ENCODE measurements around the gene CLEC16A.

Gene CLEC16A

DNA sequence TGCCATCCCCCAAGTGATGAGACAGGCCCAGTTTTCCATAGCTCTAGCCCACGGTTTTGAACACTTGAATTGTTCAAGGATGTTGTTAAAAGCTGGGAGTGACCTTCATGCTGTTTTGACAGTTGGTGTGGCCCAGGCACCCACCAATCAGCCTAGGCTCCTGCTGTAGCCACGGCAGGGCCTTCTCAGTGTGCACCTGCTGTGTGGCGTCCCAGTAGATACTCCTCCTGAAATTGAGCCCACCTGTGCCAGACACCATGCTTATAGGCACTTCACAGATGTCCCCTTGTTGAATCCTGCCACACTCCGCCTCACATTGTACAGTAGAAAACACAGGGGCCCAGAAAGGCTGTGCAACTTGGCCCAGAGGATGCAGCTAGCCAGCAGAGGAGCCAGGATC is 225.3 kb downstream of the CLEC16A start:
- no peak for DNase-seq

DNA sequence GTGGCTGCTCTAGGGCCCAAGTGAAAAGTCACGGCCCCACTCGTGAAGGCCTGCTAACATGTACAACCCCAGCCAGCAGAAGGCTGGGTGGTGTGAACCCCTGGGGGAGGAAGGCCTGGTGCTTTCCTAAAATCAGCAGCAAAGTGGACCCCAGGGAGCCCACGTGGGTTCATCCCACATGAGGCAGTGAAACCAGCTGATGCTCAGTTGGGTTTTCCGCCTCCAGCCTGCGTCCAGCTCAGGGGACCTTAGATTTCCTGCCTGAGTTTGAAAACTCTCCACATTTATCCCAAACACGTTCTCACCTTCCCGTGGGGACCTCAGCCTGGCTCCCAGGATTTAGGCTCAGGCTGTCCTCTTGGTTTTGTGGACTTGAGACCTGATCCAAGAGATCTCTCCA is 225.8 kb downstream of the CLEC16A start:
- no peak for DNase-seq

DNA sequence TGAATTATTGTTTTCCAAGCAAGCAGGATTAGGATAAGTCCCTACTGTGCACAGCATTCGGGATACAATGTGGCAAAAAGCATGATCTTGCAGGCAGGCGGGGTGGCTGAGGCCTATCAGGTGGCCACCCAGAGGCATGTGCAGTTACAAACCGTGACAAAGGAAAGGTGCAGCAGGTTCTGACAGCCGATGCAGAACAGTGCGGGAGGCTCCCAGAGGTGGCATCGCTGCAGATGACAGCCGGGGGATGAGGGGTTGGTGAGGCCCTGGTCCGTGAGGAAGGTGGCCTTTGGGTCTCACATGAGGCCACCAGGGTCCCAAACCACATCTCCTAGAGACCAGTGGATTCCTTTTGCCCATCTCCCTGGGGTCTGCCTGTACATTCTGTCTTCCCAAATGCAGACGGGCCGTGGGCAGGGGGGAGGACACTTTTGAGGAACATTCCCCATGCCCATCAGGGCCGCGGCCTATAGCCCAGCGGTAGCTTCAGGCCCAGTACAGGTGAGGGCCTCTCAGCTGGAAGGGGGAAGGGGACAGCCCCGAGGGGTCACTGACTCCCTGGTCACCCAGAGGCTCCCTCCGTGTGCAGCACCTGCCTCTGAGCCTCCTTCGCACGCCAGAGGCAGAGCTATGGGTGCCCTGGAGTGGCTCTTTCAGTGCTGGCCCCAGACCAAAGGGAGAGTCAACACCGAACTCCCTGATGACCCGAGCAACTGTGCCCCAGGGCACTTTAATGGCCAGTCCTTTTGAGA is 226.5 kb downstream of the CLEC16A start:
- DNase-seq = no peak

DNA sequence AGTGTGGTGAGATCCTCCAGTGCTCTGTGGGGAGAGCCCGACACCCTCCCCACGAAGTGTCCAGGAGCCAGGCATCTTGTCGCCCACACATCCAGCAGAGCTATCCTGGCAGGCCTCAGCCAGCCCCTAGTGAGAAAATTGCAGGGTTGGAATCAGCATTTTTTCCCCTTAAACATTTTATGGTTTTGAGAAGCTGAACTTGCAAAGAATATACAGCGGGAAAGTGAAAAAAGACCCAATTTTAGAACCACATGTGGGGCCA is 227.0 kb downstream of the CLEC16A start:
- DNase-seq = no peak

DNA sequence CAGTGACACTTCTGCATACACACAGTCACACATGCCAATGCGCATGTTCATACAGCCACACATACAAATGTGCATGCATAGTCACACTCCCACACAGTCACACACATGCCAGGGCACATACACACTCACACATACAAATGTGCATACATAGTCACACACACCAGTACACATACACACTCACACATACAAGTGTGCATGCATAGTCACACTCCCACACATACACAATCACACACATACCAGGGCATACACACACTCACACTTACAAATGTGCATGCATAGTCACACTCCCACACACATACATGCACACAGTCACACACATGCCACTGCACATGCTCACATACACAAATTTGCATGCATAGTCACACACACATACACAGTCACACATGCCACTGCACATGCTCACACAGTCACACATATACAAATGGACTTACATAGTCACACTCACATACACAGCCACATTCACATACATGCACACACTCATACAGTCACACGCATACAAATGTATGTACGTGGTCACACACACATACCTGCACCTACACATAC is 227.5 kb downstream of the CLEC16A start:
- DNase-seq = no peak

DNA sequence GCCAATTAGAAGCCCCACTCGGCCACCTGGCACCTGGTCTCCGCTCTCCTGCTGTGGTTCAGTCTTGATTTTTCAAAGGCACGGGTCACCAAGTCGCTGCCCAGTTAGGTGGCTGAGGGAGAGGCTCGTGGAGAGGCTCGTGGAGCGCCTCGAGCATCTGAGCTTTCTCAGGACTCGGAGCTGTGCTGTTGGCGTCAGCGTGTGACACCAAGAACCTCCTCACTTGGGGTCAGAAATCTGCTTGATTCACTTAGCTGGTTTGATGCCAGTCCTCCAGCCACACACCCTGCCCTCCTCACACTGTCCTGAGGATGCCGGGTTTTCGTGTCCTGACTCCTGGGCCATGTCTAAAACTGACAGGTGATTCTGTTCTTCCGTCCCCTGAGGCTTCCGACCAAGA is 229.1 kb downstream of the CLEC16A start:
- DNase-seq = no peak

DNA sequence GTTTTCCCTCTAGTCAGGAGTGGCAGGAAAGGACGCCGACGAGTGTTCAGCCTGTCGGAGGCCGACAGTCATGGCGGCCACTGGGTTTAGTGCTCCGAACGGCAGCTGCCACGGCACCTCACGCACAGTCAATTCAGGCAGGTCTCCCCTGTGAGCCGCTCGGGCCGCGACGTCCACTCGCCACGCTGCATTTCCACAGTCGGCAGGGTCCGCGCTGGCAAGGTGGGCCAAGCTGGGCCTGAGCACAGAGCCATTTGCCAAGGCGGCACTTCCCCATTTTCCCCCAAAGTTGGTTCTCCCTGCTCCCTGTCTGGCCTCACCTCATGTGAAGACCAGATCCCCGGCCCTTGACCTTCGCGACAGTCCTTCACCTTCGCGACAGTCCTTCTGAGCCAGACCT is 229.8 kb downstream of the CLEC16A start:
- no peak for DNase-seq

DNA sequence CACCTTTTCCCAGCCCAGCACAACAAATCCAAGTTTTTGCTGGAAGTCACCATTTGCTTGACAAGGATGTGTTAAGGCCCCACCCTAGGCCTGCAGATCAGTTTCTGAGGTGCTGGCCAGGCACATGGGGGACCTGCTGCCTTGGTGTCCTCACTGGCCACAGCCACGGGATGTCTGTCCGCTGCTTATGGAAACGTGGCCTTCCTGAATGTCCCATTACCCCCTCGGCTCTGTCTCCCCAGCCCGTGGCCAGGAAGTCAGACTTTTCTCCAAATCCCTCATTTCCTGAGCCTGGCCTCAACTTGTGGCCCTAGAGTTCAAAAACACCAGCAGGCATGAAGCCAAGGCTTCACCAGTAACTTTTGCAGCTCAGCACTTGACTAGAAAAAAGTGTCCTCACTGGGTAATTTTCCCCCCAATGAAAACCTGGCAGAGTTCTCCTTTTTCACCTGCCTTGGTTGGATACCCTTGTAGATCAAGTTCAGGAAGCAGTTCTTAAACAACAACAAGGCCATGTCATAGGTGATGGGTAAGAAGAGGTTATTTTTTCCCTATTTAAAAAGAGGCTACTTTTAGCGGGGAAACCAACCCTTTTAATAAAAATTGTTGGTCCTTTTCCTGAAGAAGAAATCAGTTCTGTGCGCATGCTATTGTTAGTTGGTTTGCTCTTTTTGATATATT is 230.9 kb downstream of the CLEC16A start:
- no peak for DNase-seq

DNA sequence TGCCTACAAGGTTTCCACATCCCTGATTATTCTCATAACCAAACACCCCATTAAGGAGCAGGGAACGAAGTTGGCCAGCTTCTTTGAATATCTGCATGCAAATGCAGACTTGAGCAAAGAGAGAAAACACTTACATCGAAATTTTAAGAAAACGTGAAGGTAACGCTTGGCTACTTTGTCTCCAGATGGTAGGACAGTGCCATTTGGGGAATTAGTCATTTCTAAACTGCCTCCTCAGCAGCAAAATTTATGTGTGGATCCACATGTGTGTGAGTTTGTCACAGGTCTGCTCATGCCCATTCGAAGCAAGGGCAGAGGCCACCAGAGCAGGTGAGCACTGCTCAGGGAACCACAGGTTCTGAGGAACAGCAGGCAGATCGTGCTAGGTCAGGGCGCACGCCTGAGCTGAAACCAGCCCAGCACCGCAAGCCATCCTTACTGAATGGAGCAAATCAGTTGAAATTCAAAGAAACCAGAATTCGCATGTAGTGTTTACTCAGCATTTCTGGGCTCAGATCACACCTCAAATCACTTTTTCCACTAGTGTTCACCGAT is 231.5 kb downstream of the CLEC16A start:
- no peak for DNase-seq

DNA sequence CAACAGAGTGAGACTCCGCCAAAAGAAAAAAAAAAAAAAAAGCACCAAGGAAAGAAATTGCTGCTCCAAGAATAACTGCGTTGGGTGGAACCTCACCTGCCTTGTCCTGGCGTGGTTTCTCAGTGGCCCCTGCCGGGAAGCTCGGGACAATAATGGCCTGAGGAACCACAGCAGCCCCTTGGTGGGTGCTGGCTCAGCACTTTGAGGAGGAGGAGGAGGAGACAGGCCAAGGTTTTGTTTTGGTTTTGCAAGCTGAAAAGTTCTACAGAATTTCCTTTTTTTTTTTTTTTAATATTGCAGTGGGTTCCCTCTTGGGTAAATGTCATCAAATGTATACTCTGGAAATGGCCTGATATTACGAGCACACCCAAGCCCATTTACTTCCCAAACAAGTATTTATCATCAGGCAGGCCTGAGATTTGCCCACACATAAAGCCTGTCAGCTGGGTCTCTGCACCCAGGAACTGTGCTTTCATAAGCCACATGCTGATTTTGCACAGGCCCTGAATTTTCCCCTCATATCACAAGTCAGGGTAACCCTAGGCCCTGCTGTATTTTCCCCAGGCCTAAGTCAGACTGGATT is 233.3 kb downstream of the CLEC16A start:
- no peak for DNase-seq

DNA sequence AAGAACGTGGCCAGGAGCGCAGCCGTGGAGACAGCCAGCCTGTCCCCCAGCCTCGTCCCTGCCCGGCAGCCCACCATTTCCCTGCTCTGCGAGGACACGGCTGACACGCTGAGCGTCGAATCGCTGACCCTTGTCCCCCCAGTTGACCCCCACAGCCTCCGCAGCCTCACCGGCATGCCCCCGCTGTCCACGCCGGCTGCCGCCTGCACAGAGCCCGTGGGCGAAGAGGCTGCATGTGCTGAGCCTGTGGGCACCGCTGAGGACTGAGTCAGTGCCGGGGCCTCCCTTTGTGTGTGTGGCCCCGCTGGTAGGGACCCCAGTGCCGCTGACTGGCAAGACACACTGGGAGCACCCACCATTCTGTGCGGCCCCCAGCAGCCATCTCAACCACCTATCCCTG is 234.1 kb downstream of the CLEC16A start:
- DNase-seq = no peak

DNA sequence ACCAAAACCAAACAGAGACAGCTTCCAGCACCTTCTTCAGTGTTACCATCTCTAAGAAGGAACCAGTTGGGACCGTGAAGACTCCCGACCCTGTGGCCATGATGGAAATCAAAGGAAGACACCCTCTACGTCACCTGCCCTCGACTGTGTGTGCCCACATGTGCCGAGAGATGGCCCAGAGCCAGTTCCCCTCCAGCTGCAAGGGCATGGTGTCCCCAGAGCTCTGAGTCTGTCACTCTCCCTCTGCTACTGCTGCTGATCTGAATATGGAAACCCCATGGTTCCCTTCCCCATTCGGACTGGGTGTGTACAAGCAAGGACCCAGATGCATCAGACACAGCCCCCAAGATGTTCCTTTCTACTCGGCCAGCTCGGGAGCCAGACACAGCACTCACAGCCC is 235.2 kb downstream of the CLEC16A start:
- DNase-seq = no peak

DNA sequence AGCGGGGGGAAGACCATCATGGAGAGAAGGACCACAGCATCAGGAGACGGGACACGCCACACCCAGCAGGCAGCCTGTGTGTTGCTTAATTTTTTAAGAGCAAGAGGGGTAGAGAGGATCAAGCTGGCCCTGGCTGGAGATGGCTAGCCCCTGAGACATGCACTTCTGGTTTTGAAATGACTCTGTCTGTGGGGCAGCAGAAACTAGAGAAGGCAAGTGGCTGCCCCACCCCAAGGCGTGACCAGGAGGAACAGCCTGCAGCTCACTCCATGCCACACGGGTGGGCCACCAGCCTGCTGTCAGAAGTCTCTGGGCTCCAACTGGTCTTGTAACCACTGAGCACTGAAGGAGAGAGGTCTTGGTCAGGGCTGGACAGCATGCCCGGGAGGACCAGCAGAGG is 236.1 kb downstream of the CLEC16A start:
- DNase-seq = peak; percentile 31

DNA sequence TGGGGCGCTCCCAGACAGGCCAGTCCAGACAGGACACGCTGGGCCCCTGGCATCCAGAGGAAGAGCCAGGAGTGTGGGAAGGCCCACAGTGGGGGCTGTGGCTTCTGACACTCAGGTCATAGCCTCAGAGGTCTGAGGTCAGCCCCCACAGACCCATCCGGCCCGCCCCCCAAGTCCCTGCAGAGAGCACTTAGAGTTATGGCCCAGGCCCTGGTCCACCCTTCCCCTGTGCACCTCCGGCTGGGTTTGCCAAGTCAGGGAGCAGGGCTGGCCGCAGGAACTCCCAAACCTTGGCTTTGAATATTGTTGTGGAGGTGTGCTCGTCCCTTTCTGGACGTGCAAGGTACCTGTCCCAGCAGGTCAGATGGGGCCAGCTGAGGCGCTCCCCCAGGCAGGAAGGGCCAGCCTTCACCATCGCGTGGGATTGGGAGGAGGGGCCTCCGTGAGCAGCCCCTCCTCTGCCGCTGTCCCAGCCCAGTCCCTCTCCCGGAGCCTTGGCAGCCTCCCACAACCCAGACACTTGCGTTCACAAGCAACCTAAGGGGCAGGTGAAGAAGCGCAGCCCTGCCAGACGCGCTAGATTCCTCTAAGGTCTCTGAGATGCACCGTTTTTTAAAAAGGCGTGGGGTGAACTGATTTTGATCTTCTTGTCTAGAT is 237.0 kb downstream of the CLEC16A start:
- no peak for DNase-seq

DNA sequence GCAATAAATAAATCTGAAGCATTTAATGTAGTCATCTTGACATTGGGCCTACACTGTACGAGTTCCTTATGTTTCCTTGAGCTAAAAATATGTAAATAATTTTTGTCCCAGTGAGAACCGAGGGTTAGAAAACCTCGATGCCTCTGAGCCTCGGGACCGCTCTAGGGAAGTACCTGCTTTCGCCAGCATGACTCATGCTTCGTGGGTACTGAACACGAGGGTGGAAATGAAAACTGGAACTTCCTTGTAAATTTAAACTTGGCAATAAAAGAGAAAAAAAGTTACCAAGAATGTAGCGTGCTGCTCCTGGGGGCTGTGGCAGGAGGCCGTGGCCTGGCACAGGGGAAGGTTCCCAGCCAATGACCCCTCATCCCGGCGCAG is 237.5 kb downstream of the CLEC16A start:
- peak; percentile 70 for DNase-seq

DNA sequence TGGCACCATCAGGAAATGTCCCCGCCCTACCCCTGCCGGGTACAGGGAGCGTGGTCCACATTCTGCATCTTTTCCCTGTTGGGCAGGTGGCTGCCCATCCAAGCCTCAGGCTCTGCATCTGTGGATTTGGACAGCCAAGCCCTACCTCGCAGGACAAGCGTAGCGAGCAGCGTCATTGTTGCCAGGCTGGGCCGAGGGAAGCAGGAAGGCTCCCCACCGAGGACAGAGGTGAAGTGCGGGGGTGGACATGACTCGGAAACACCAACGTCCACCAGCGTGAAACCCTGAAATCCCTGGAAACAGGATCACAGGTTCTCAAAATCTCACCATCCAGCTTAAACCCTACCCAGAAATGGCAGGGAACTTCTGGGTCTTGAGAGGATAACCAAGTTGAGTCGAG is 238.0 kb downstream of the CLEC16A start:
- no peak for DNase-seq

DNA sequence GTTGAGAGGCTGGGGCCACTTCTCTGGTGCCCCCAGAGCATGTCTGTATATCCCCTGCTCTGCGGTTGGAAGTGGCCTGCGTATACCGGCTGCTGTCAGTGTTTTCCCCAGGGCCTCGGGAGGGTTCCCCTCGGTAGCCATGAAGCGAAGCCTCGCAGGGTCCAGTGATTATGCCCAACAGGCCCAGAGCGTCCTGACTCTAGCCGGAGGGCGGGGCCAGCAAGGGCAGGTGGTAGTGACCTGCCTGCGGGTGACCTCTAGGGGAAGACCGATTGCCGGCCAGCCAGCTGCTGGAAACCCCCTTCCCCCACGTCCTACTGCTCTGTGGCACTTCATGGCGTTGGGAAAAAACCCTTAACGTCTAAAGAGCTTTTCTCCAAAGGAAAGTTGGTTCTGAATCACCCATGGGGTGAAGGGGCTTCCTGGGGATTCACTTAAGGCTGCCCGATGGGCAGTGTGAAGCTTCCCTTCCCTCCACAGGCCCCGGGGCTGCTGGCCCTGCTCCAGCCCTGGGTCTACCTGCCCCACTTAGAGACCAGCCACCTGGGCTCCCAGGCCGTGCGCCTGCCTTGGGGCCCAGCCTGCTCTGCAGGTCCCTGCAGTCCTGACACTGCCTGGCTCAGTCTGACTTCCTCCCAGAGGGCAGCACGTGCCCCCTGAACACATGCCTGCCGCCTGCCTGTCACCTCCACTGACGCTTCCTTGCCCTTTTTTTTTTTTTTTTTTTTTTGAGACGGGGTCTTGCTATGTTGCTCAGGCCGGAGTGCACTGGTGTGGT is 238.9 kb downstream of the CLEC16A start:
- DNase-seq = no peak

DNA sequence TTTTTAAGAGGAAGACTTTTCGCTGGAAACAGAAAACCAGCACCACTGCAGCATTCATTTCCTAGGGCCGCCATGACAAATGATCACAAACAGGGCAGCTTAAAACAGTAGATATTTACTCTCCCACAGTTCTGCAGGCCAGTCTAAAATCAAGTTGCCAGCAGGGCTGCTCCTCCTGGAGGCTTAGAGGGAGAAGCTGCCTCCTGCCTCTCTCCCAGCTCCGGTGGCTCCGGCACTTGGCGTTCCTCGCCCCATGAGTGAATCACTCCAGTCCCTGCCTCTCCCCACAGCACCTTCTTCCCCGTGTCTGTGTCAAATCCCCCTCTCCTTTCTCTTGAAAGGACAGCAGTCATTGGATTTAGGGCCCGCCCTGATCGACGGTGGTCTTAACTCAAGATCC is 239.6 kb downstream of the CLEC16A start:
- no peak for DNase-seq

DNA sequence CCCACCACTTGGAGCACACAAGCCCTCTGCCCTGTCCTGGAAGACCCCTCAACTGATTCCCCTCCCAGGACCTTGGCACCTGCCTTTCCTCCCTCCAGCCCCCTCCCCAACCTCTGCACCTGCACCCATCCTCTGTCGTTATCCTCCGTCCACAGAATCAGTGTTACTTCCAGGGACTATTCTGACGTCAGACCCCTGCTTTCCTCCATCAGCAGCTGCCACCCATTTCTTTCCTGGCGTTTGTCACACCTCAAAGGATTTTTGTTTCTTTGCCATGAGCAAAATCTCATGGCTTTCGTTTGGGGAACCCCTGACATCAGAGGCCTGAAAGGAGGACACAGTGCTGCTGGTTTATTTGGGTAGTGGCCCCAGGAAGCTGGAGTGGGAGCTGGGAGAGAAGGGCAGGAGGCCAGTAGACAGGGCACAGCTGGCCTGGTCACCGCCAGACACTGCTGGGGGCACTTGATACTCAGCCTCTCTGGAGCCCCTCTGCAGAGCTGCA is 243.2 kb downstream of the CLEC16A start:
- no peak for DNase-seq

DNA sequence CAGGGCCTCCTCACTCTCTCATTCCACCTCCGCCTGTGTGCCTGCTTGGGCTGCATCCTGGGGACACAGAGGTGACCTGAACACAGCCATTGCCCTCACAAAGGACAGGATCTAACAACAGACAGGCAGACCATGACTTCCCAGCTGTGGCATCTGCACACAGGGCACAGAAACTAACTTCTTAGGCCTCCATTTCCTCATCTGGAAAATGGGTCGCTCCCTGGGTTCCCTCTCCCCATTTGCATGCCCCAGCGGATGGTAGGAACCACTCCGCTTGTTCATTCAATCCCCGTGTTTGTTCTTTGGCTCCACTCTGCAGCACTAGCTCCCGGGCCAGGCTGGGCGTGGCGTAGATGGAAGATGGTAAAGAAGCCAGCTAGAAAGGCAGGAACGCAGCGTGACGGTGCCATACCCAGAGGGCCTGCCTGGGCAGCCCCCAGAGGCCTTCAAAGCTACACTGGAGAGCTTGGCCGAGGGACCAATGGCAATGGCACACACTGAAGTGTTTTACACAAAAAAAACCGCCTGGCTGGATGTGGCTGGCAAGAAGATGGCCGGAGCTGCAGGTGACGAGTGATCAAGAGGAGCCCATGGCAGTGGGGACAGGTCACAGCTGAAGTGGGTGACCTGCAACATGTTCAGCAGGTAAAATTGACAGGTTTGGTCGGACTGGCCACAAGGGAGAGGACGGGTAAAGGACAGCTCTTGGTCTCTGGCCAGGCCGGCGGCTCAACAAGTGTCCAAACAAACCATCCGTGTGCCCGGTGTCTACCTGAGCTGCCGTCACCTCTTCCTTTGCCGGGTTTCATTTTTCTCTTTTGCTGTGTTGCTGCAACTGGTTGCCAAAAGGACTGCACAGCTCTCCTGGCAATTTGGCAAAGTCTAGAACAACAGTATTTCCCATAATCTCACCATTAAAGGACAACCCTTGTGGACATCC is 244.7 kb downstream of the CLEC16A start:
- no peak for DNase-seq

Data from CD4-positive, alpha-beta T cell treated with Interleukin-15 for 1 hour (primary cell).